Mesenteric fat pad (tissue), 1 donor: Measurements from ENCODE around the gene OSBPL5. TPM values are rescaled to one million over a fixed set of nuclear protein-coding genes. Genes with fewer than 3 reads are reported as not detected.

ENCODE experiments used
- DNase-seq: peaks from one replicate; pipeline ENCODE4 v3.0.0-alpha.2; 2020; ENCODE audit warnings: low spot score
- total RNA-seq: library from RNA; stranded (reverse); fragmentation: NEBNext Ultra II Directional; extraction: Animal tissue kit (Norgen Biotek cat#: 25700); gene quantifications from one replicate; pipeline ENCODE4 v1.2.1, GENCODE V29; 2021
- donor health status: DM: yes; HTN: yes; CAD: no.

OSBPL5 gene
- total RNA-seq, 1 donor from 2014 or later = 41.4 TPM

- no peak for DNase-seq
Measured at GRCh38 chr11:3060436-3061025, 104.6 kb downstream of the OSBPL5 start.

GRCh38 chr11:3058753-3059664 lies 106.1 kb downstream of the OSBPL5 start:
- DNase-seq = no peak

GRCh38 chr11:3057069-3057963 lies 107.8 kb downstream of the OSBPL5 start, which contains the start of gene CARS1:
Gene CARS1, minus strand, starts transcription at chr11:3057423. Its CDS starts 56 bp downstream, at chr11:3057367.
- peak; percentile 98 for DNase-seq

DNA sequence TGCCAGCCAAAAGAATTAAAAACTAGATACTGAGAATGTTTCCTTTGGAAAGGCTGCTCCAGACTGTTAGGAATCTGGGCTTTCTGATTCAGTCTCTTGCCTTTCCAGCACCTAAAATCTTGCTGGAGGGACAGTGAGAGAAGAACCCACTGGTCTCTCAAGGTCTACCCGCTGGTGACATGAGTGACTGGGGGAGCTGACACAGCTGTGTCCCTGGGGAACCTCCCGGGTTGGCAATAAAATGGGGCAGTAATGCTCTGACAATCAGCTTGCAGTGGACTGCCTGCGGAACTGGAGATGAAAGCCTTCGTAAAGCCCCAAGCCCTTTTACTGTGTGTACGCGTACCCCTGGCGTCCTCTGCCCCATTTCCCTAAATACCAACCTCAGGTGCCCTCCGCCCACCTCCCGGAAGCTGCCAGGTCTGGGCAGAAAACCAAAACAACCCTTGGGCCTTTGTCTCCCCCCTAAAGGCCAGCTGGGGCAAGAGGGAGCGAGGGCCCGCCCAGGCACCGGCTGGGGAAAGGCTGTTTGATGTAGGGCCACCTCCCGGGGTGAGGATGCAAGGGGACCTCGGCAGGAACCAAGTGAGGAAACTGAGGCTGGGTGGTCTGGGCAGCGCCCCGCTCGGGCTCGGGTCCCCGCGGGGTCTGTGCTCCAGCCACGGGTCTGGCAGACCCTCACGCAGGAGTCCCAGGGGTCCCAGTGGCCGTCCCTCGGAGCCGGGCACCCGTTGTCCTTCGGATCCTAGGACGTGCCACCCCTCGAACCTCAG lies 108.6 kb downstream of the OSBPL5 start:
- DNase-seq = no peak

GRCh38 chr11:3055891-3056290 lies 109.2 kb downstream of the OSBPL5 start:
- DNase-seq = no peak

DNA sequence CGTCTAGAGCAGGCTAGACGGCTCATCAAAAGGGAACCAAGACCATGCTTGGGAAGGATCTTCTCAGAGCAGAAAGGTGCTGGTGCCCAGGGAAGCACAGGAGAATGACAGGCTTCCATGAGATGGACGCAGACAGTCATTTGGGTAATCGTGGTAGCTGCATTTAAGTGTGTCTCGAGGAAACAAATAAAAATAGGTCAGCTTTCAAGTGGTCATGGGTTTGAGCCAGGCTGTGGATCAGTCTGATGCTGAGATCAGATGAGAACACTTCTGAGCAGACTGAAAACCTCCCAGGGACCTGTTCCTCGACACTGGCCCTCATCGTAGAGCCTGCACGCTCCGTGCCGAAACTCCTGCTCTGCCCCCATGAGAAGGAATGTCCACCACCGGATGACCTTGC lies 112.5 kb downstream of the OSBPL5 start:
- DNase-seq = no peak

DNA sequence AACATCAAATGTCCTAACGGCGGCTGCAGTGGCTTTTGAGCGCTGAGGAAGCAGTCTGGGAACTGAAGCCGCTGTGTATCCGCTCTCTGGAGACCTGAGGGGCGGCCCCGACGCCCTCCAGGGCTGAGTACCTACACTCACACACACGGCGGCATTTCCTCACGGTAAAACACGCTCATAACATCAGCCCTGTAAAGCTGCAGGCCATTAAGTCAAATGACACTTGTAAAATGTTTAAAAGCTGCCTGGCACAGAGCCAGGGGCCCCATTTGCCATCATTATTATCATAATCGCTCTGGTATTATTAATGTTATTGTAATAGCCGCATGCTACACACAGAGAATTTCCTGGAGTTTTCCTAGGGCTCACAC lies 113.0 kb downstream of the OSBPL5 start:
- no peak for DNase-seq

DNA sequence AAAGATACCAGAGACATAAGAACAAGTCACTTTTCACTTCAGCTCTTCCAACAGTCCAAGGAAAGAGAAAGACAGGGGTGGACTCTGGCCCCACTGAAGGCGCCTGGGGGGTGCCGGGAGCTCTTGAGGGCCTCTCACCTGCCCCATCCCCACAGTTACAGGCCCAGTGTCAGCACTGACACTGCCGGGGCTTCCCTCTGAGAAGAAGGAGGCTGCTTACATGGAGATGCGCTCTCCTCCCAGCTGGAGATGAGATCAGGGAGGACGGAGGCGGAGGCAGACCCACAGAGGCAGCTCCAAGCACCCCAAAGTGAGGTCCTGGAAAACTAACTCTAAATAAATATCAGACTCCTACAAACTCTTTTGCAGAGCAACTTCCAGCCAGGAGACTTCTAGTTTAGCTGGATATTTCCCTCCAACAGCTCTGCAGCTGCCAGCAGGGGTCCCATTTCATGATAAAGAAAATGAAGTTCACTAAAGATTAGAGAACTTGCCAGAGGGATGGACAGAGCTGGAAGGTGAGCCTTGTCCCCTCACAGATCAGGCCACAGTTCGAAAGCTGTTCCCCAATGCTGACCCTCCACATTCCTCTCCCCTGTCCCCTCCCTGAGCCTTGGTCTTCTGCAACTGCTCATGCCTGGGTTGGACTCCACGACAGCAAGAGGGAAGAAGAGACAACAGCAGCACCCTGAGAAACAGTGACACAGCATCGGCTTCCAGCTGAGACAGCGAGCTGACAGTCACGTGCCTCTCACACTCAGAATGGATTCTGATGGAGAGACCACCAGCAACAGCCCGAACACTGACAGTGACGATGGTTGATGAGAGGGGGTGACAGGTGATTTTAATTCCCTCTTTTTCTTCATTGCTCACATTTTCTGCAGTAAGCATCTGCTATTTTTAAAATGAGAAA lies 113.7 kb downstream of the OSBPL5 start:
- no peak for DNase-seq

DNA sequence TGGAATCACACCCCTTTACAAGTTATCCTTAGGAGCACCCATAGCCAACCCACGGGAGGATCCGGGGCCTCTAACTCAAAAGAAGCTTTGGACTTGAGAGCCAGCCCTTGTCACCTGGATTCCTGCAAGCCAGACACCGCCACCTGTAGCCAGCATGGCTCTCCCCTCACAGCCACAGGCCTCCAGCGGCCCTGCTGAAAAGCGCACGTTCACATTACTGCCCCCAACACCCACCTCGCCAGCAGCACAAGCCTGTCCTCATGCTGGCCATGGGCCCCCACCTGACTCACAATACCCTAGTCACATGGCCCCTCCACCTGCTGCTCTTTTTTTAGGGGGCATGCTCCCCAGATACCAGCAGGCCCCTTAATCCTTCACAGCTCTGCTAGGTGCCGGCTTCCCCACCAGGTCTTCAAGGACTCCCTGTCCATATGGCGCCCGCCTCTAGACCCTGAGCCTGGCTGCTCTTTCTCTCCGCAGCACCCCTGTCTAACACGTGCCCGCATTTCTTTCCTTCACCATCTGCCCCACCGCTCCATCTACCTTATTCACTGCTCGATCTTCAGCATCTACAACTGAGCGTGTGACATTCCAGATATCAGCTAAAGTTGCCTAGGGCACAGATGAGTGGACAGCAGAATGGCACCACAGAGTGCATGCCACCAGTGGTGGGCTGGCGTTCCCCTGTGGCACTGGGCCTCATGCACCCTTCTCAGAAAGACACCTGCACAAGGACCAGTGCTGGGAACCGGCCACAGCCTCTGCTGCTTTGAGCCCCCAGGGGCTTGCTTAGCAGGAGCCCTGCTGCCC lies 114.5 kb downstream of the OSBPL5 start:
- DNase-seq = no peak

GRCh38 chr11:3049430-3050243 lies 115.5 kb downstream of the OSBPL5 start:
- peak; percentile 93 for DNase-seq

DNA sequence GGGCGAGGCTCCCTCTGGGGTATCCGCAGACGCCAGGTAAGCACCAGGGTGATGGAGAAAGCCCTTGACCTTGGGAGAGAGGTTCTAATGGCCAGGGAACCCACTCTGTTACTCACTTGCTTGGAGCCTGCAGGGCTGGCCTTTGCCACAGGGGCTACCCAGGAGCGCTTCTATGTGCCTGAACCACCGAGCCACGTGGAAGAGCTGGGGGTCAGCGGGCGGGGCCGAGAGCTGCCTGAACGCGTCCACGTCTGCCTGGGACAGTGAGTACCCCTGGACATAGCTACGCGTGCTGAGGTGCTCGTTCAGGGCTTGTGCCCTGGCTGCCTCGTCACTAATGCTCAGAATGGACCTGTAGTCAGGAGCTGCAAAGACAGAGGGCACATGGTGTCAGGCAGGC lies 117.5 kb downstream of the OSBPL5 start:
- no peak for DNase-seq

DNA sequence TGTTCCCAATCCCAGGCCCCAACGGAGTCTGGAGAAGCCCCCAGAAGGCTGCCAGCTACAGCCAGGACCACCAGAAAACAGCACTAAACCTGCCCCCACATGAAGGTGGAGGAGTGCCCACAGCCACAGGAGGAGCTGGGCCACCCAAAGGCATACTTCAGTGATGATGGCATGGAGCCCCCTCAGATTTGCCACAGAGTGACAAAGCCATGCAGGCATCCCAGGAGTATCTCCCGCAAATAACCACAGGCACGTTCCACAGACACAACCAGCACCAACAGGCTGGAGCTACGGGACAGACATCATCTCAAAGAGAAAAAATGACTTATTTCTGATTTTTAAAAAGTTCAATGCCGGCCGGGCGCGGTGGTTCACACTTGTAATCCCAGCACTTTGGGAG lies 118.5 kb downstream of the OSBPL5 start:
- no peak for DNase-seq

DNA sequence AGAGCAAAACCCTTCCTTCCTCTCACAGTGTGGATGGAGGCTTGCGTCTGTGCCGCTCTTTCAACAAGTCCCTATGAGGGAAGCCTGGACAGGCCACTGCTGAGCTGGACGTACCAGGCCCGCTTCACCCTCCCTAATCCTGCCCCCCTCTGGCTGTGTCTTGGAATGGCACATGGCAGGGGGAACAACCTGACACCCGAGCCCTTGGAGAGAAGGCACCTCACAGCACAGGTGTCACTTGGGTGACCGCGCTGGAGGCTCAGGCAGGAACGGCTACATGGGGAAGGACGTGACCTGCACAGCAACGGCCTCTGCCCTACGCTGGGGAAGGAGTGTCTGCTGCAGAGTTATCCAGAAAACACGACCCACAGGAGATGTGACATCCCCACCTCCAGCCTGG lies 118.9 kb downstream of the OSBPL5 start:
- no peak for DNase-seq

DNA sequence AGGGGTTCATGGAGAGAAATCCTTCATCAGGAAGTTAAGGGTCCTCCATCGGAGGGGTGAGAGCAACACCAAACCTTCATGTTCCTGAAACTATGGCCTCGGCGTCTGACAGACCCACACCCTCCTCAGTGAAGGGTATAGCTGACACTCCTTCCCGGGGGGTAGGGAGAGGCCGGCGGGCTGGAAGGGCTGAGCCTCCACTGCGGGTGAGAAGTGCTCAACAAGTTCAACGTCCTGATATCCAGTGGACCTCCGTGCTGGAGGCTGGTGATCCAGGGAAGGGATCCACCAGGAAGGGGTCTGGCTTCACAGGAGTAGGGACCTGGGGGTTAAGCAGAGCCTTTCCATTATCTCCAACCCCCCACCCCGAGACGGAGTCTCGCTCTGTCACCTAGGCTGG lies 120.2 kb downstream of the OSBPL5 start:
- no peak for DNase-seq

GRCh38 chr11:3044004-3044403 lies 121.1 kb downstream of the OSBPL5 start:
- no peak for DNase-seq

- DNase-seq = no peak
Measured at GRCh38 chr11:3043315-3043871, 121.7 kb downstream of the OSBPL5 start.

GRCh38 chr11:3042496-3043314 lies 122.4 kb downstream of the OSBPL5 start:
- DNase-seq = no peak
